NB4 (cell line): ENCODE data around the gene C10orf71.

Experiments used
- MYC ChIP-seq: IDR thresholded peaks from 2 replicates; pipeline ENCODE4 v1.6.1; 2011; ENCODE audit warnings: low read depth, low read length
- POLR2A ChIP-seq: IDR thresholded peaks from 2 replicates; pipeline ENCODE4 v1.6.1; 2011; ENCODE audit warnings: mild to moderate bottlenecking; ENCODE audit not compliant: insufficient read length; ENCODE audit errors: extremely low read depth
- TF ChIP-seq, protein P1 (sequence below): IDR thresholded peaks from 2 replicates; pipeline ENCODE4 v1.6.1; 2011; ENCODE audit warnings: low read depth, low read length
- TF ChIP-seq, protein P2 (sequence below): IDR thresholded peaks from one replicate; pipeline ENCODE4 v1.5.1; 2012; ENCODE audit warnings: low read depth, low read length

DNA sequence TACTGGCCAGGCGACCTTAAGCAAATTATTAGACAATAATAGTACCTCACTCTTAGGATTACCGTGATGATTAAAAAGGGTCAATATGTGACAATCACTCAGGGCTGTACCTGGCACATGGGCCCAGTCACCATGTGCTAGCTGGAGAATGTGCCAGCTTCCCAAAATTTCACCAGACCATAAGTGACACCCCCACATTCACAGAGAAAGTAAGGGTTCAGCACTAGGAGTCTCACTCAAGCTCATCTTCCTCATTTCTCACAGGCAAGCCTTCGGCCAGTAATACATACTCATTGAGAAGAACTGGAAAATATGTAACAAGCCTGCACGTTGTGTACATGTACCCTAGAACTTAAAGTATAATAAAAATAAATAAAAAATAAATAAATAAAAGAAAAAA, 22.4 kb upstream of the C10orf71 start:
- TF ChIP-seq, protein P1, sequence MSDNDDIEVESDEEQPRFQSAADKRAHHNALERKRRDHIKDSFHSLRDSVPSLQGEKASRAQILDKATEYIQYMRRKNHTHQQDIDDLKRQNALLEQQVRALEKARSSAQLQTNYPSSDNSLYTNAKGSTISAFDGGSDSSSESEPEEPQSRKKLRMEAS: no peak
- no peak for TF ChIP-seq MYC
- TF ChIP-seq, protein P2, sequence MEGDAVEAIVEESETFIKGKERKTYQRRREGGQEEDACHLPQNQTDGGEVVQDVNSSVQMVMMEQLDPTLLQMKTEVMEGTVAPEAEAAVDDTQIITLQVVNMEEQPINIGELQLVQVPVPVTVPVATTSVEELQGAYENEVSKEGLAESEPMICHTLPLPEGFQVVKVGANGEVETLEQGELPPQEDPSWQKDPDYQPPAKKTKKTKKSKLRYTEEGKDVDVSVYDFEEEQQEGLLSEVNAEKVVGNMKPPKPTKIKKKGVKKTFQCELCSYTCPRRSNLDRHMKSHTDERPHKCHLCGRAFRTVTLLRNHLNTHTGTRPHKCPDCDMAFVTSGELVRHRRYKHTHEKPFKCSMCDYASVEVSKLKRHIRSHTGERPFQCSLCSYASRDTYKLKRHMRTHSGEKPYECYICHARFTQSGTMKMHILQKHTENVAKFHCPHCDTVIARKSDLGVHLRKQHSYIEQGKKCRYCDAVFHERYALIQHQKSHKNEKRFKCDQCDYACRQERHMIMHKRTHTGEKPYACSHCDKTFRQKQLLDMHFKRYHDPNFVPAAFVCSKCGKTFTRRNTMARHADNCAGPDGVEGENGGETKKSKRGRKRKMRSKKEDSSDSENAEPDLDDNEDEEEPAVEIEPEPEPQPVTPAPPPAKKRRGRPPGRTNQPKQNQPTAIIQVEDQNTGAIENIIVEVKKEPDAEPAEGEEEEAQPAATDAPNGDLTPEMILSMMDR: no peak
- TF ChIP-seq POLR2A: no peak
